HS-5 (cell line): ENCODE data around the gene STAG1.
"Not testable (repeated sequence)": the region's sequence is repeated elsewhere in the genome, so short reads cannot be mapped to it uniquely, and the experiment has no call there.

Experiments used
- DNase-seq: peaks from one replicate; pipeline ENCODE4 v3.0.0-alpha.2; 2012; ENCODE audit warnings: low read depth

The STAG1 gene

GRCh38 chr3:136512381-136512780, 239.8 kb downstream of the STAG1 start:
- DNase-seq: peak; percentile 2

- no peak for DNase-seq
These were observed 246.5 kb downstream of the STAG1 start for GRCh38 chr3:136505676-136506075.

GRCh38 chr3:136503056-136503455, 249.1 kb downstream of the STAG1 start:
- no peak for DNase-seq

GRCh38 chr3:136498919-136499447, 253.2 kb downstream of the STAG1 start:
- DNase-seq: no peak

- no peak for DNase-seq
These were observed 257.0 kb downstream of the STAG1 start for GRCh38 chr3:136495213-136495612.

- DNase-seq: no peak
These were observed 261.4 kb downstream of the STAG1 start for GRCh38 chr3:136490646-136491405.

- DNase-seq: no peak
These were observed 266.4 kb downstream of the STAG1 start for GRCh38 chr3:136485777-136486176.

- no peak for DNase-seq
These were observed 275.9 kb downstream of the STAG1 start for GRCh38 chr3:136476280-136476679.

GRCh38 chr3:136474876-136475275, 277.3 kb downstream of the STAG1 start:
- DNase-seq: not testable (repeated sequence)

GRCh38 chr3:136473716-136474326, 278.4 kb downstream of the STAG1 start:
- DNase-seq: peak; percentile 26

GRCh38 chr3:136465296-136465695, 286.9 kb downstream of the STAG1 start:
- DNase-seq: no peak

GRCh38 chr3:136464502-136464901, 287.7 kb downstream of the STAG1 start:
- peak; percentile 58 for DNase-seq

- no peak for DNase-seq
These were observed 289.0 kb downstream of the STAG1 start for GRCh38 chr3:136463170-136463569.

GRCh38 chr3:136457793-136458192, 294.4 kb downstream of the STAG1 start:
- DNase-seq: no peak

GRCh38 chr3:136456196-136456595, 296.0 kb downstream of the STAG1 start:
- DNase-seq: no peak

GRCh38 chr3:136444581-136444980, 307.6 kb downstream of the STAG1 start:
- no peak for DNase-seq

- DNase-seq: no peak
These were observed 315.1 kb downstream of the STAG1 start for GRCh38 chr3:136437043-136437442.

- no peak for DNase-seq
These were observed 317.7 kb downstream of the STAG1 start for GRCh38 chr3:136434429-136434828.

GRCh38 chr3:136432685-136433084, 319.5 kb downstream of the STAG1 start:
- DNase-seq: no peak

- no peak for DNase-seq
These were observed 324.0 kb downstream of the STAG1 start for GRCh38 chr3:136428167-136428566.

GRCh38 chr3:136427236-136427635, 324.9 kb downstream of the STAG1 start:
- DNase-seq: no peak

- DNase-seq: no peak
These were observed 337.7 kb downstream of the STAG1 start for GRCh38 chr3:136414476-136414875.

GRCh38 chr3:136412307-136412706, 339.9 kb downstream of the STAG1 start:
- DNase-seq: no peak

GRCh38 chr3:136409549-136409948, 342.6 kb downstream of the STAG1 start:
- no peak for DNase-seq
